Measurements from ENCODE around the gene TOR1A.

TOR1A gene

GRCh38 chr9:129864991-129865647, 41.2 kb upstream of the TOR1A start:
- H3K36me3 ChIP-seq (ENCODE audit: control insufficient read depth, insufficient read depth, low read length): no peaks in the 10 kb centered on the region

GRCh38 chr9:129863059-129863690, 39.2 kb upstream of the TOR1A start:
- Histone ChIP-seq H3K4me3 (ENCODE audit: low read depth, low read length) (no peak overlapping the region), H3K36me3 (ENCODE audit: control insufficient read depth, insufficient read depth, low read length) (no peaks in the 10 kb centered on the region), H3K27ac (no peak overlapping the region), H2AFZ (no peak overlapping the region), H3K4me2 (ENCODE audit: low read length) (no peak overlapping the region), H3K9ac (no peak overlapping the region), H3K4me1 (no peaks in the 10 kb centered on the region), H3K9me3 (ENCODE audit: control insufficient read depth, low read length) (no peaks in the 10 kb centered on the region), H3K79me2 (no peaks in the 10 kb centered on the region), H3K27me3 (ENCODE audit: control insufficient read depth, insufficient read depth, low read length) (no peaks in the 10 kb centered on the region)
- no peak for TF ChIP-seq CTCF (IDR thresholded peaks at IDR 0.05)

More at GRCh38 chr9:129864991-129865647, 41.2 kb upstream of the TOR1A start:
- TF ChIP-seq CTCF (IDR thresholded peaks at IDR 0.05): no peak
- no peaks in the 10 kb centered on the region for H3K9me3 ChIP-seq (ENCODE audit: control insufficient read depth, low read length)
- no peak overlapping the region for H3K27ac ChIP-seq
- no peak overlapping the region for H3K9ac ChIP-seq
- no peaks in the 10 kb centered on the region for H3K27me3 ChIP-seq (ENCODE audit: control insufficient read depth, insufficient read depth, low read length)
- H3K4me2 ChIP-seq (ENCODE audit: low read length): no peak overlapping the region
- H3K4me1 ChIP-seq: no peaks in the 10 kb centered on the region
- no peaks in the 10 kb centered on the region for H3K79me2 ChIP-seq
- H2AFZ ChIP-seq: no peak overlapping the region
- no peak overlapping the region for H3K4me3 ChIP-seq (ENCODE audit: low read depth, low read length)

- no peaks in the 10 kb centered on the region for H3K27me3 ChIP-seq (ENCODE audit: control insufficient read depth, insufficient read depth, low read length)
- H3K4me1 ChIP-seq: no peaks in the 10 kb centered on the region
- no peak for TF ChIP-seq CTCF (IDR thresholded peaks at IDR 0.05)
- no peak overlapping the region for H3K4me3 ChIP-seq (ENCODE audit: low read depth, low read length)
- no peak overlapping the region for H3K9ac ChIP-seq
- no peak overlapping the region for H3K4me2 ChIP-seq (ENCODE audit: low read length)
- H3K36me3 ChIP-seq (ENCODE audit: control insufficient read depth, insufficient read depth, low read length): no peaks in the 10 kb centered on the region
- H2AFZ ChIP-seq: no peak overlapping the region
- H3K27ac ChIP-seq: no peak overlapping the region
- no peaks in the 10 kb centered on the region for H3K79me2 ChIP-seq
- H3K9me3 ChIP-seq (ENCODE audit: control insufficient read depth, low read length): no peaks in the 10 kb centered on the region
These were observed 37.5 kb upstream of the TOR1A start for GRCh38 chr9:129861447-129861827.

GRCh38 chr9:129860653-129861446, 36.9 kb upstream of the TOR1A start:
- Histone ChIP-seq H3K4me3 (ENCODE audit: low read depth, low read length) (no peak overlapping the region), H3K27me3 (ENCODE audit: control insufficient read depth, insufficient read depth, low read length) (no peaks in the 10 kb centered on the region), H3K4me1 (no peaks in the 10 kb centered on the region), H3K27ac (no peak overlapping the region), H3K4me2 (ENCODE audit: low read length) (no peak overlapping the region), H3K9ac (no peak overlapping the region), H3K36me3 (ENCODE audit: control insufficient read depth, insufficient read depth, low read length) (no peaks in the 10 kb centered on the region), H3K9me3 (ENCODE audit: control insufficient read depth, low read length) (no peaks in the 10 kb centered on the region), H3K79me2 (no peaks in the 10 kb centered on the region), H2AFZ (no peak overlapping the region)
- TF ChIP-seq CTCF (IDR thresholded peaks at IDR 0.05): no peak

Data from parathyroid adenoma (tissue), 2 donors.